ENCODE measurements around the gene SCARF2. TPM values are rescaled to one million over a fixed set of nuclear protein-coding genes. Genes with fewer than 3 reads are reported as not detected.

The SCARF2 gene
- total and polyA plus RNA-seq, 2 of the 13 experiments (the other 11 are each of a cell fraction or from before 2014, with no cell fraction given), result 3.3 to 6.2 TPM

DNA sequence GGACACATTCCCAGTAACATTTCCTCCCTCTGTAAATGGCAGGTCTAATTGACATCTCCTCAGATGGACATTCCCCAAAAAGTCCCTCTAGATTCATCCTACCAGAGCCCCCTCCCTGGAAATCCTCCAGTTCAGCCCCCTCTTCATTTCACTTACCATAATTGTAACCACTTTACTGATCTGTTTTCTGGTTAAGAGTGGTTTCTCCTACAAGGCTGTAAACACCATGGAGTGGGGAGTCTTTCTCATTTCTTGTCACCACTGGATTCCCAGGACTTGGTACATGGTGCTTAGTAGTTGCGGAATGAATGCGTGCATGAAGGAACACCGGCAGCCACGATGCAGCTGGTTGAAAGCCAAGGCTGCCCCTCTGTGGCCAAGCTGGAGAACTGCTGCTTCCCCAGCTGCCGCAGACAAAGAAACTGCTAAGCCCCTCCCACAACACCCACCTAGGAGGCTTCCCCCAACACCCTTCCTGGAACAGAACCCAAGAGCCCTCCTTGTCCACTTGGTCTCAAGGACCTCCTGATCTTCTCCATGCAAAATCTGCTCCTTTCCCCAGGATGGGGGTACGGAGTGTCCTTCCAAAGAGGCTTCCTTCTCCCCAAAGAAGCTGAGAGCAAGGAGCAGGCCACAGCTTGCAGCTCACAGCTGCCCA is 18.6 kb upstream of the SCARF2 start (continued):
- TF ChIP-seq CBX5 (CRISPR knock-in tag; IDR thresholded peaks at IDR 0.05; ENCODE audit: borderline replicate concordance) (0 out of 2 replicates have a peak, but pooled peaks have one; percentile 30), ATF7-NPFF (CRISPR knock-in tag; IDR thresholded peaks at IDR 0.05; ENCODE audit: low read depth) (no peak), NR2F1 (CRISPR knock-in tag; IDR thresholded peaks at IDR 0.05) (no peak), ZNF678 (CRISPR knock-in tag; IDR thresholded peaks at IDR 0.05) (no peak), ESRRA (CRISPR knock-in tag; IDR thresholded peaks at IDR 0.05; ENCODE audit: low read depth) (no peak), ZNF598 (CRISPR knock-in tag; IDR thresholded peaks at IDR 0.05; ENCODE audit: borderline replicate concordance) (peak; percentile 76; the same call in 1 of the 2 replicates), NFATC3 (CRISPR knock-in tag; IDR thresholded peaks at IDR 0.05) (no peak), ZBTB37 (CRISPR knock-in tag; IDR thresholded peaks at IDR 0.05) (no peak), SAFB2 (CRISPR knock-in tag; IDR thresholded peaks at IDR 0.05; ENCODE audit: borderline replicate concordance, low read depth) (no peak), SOX13 (IDR thresholded peaks at IDR 0.05) (no peak), SOX13 (CRISPR knock-in tag; conservative IDR thresholded peaks at IDR 0.05 in 1 of 2, IDR thresholded peaks at IDR 0.05 in 1 of 2) (no peak), ZSCAN21 (CRISPR knock-in tag; IDR thresholded peaks at IDR 0.05; ENCODE audit: borderline replicate concordance) (0 out of 2 replicates have a peak, but pooled peaks have one; percentile 56), NBN (conservative IDR thresholded peaks at IDR 0.05) (no peak), ZBTB4 (CRISPR knock-in tag; IDR thresholded peaks at IDR 0.05; ENCODE audit: borderline replicate concordance) (no peak)
- TF ChIP-seq, protein P1, sequence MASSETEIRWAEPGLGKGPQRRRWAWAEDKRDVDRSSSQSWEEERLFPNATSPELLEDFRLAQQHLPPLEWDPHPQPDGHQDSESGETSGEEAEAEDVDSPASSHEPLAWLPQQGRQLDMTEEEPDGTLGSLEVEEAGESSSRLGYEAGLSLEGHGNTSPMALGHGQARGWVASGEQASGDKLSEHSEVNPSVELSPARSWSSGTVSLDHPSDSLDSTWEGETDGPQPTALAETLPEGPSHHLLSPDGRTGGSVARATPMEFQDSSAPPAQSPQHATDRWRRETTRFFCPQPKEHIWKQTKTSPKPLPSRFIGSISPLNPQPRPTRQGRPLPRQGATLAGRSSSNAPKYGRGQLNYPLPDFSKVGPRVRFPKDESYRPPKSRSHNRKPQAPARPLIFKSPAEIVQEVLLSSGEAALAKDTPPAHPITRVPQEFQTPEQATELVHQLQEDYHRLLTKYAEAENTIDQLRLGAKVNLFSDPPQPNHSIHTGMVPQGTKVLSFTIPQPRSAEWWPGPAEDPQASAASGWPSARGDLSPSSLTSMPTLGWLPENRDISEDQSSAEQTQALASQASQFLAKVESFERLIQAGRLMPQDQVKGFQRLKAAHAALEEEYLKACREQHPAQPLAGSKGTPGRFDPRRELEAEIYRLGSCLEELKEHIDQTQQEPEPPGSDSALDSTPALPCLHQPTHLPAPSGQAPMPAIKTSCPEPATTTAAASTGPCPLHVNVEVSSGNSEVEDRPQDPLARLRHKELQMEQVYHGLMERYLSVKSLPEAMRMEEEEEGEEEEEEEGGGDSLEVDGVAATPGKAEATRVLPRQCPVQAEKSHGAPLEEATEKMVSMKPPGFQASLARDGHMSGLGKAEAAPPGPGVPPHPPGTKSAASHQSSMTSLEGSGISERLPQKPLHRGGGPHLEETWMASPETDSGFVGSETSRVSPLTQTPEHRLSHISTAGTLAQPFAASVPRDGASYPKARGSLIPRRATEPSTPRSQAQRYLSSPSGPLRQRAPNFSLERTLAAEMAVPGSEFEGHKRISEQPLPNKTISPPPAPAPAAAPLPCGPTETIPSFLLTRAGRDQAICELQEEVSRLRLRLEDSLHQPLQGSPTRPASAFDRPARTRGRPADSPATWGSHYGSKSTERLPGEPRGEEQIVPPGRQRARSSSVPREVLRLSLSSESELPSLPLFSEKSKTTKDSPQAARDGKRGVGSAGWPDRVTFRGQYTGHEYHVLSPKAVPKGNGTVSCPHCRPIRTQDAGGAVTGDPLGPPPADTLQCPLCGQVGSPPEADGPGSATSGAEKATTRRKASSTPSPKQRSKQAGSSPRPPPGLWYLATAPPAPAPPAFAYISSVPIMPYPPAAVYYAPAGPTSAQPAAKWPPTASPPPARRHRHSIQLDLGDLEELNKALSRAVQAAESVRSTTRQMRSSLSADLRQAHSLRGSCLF (CRISPR knock-in tag; IDR thresholded peaks at IDR 0.05; ENCODE audit: borderline replicate concordance), result no peak

Measured in HepG2 (cell line).